Gastroesophageal sphincter (tissue), 2 donors: ENCODE results near the gene RPS3A.

Experiments used
- POLR2A ChIP-seq, 2 donors: fragments of 450-650 bp; IDR thresholded peaks; one replicate each; pipeline ENCODE4 v1.6.1; 2017; ENCODE audit warnings: antibody characterized with exemption in 2 of 2, mild to moderate bottlenecking in 2 of 2, moderate library complexity in 1 of 2
- POLR2AphosphoS5 ChIP-seq: sonication (generic); formaldehyde crosslinking; IDR thresholded peaks from one replicate; pipeline ENCODE4 v1.6.1; 2017; ENCODE audit warnings: antibody characterized with exemption

DNA sequence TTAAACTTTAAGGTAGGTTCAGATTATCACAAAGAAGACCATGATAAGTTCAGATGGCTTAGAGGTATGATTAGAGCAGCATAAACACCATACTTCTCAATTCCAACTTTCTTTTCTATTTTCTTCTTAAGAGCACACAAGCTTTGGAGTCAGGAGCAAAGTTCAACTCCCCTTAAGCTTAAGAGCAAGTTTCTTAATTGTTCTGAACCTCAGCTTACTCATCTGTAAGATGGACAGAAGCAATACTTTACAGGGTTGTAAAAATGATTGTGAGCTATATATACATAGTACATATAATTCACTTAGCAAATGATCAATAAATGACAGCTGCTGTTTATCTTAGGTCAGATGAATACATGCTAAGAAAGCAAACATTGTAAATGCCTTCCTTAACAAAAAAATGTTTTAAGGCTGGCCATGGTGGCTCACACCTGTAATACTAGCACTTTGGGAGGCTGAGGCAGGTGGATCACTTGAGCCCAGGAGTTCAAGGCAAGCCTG lies 25.0 kb upstream of the RPS3A start:
- TF ChIP-seq POLR2A (IDR thresholded peaks at IDR 0.05) = no peak
- TF ChIP-seq POLR2AphosphoS5 = no peak
